Mucosa of descending colon (tissue), 3 donors: ENCODE measurements around the gene ACP7. TPM values are rescaled to one million over a fixed set of nuclear protein-coding genes. Genes with fewer than 3 reads are reported as not detected.
A peak's percentile ranks its signal among the peaks of the same experiment; 100 is the strongest.

Experiments
- ATAC-seq: fragments of 200-7000 bp; cut with Tn5 transposase; one replicate; pipeline ENCODE4 v1.9.1; 2020; ENCODE audit warnings: mild to moderate bottlenecking, moderate library complexity
- DNase-seq, 3 donors: peaks; one replicate each; pipeline ENCODE4 v3.0.0-alpha.2; 2020
- H3K36me3 ChIP-seq: fragments of 200-600 bp; one replicate; pipeline ENCODE4 v1.8.0; 2021; ENCODE audit warnings: low read depth, mild to moderate bottlenecking
- H3K4me1 ChIP-seq: fragments of 200-600 bp; one replicate; pipeline ENCODE4 v1.8.0; 2021; ENCODE audit warnings: low read depth, mild to moderate bottlenecking
- H3K4me3 ChIP-seq: fragments of 200-600 bp; one replicate; pipeline ENCODE4 v1.8.0; 2021; ENCODE audit warnings: mild to moderate bottlenecking
- H3K9me3 ChIP-seq: fragments of 200-600 bp; one replicate; pipeline ENCODE4 v1.8.0; 2021; ENCODE audit warnings: mild to moderate bottlenecking
- CTCF ChIP-seq: fragments of 200-600 bp; IDR thresholded peaks from one replicate; pipeline ENCODE4 v1.8.0; 2022; ENCODE audit warnings: antibody characterized with exemption, mild to moderate bottlenecking
- intact Hi-C, 2 donors: fragments of 100-400 bp; cut with DNase I in 1 of 2; cut with micrococcal nuclease in 1 of 2; formaldehyde crosslinking; loops; one replicate each; pipeline versions ENCODE4 v1.11.0 to v1.11.1; 2022; cut with DNase I, micrococcal nuclease
- total RNA-seq, 3 donors: library from RNA; stranded (reverse); fragmentation: NEBNext Ultra II Directional in 2 of 3; extraction: Animal tissue kit (Norgen Biotek cat#: 25700) in 2 of 3; gene quantifications; one replicate each; pipeline versions ENCODE4 v1.2.1 to v1.2.4, GENCODE V29; 2021 to 2023
- donor health status: DM: no; HTN: no; CAD: no; lungs with moderate emphysema.
- donor health status: DM: no; HTN: no; CAD: no.
- donor health status: DM: no; HTN: yes; CAD: no.

The ACP7 gene
- total RNA-seq, 3 donors from 2014 or later, result not detected

- Histone ChIP-seq H3K4me3 (no peak overlapping the region), H3K4me1 (peaks cover 28% of the 10 kb centered on the region), H3K36me3 (no peaks in the 10 kb centered on the region), H3K9me3 (no peaks in the 10 kb centered on the region)
- no peak for ATAC-seq
- TF ChIP-seq CTCF, result no peak
- no peak for DNase-seq
- intact Hi-C loops, result loop anchor here (5.0 kb wide), 2 partner anchors 64 to 204 kb away; no protein-coding TSS in a partner anchor
These were observed 39.0 kb downstream of the ACP7 start for GRCh38 chr19:39122934-39123731.

GRCh38 chr19:39124136-39124764 is 40.1 kb downstream of the ACP7 start:
- TF ChIP-seq CTCF, result no peak
- Histone ChIP-seq H3K9me3 (no peaks in the 10 kb centered on the region), H3K4me3 (no peak overlapping the region), H3K4me1 (peaks cover 38% of the 10 kb centered on the region), H3K36me3 (no peaks in the 10 kb centered on the region)
- intact Hi-C loops, result loop anchor here (5.0 kb wide), 2 partner anchors 63 to 203 kb away; no protein-coding TSS in a partner anchor
- no peak for DNase-seq
- ATAC-seq, result no peak

- Histone ChIP-seq H3K9me3 (no peaks in the 10 kb centered on the region), H3K4me3 (peak overlapping the region; percentile 75), H3K36me3 (no peaks in the 10 kb centered on the region), H3K4me1 (peaks cover 38% of the 10 kb centered on the region)
- intact Hi-C loops, result no loop called here
- TF ChIP-seq CTCF, result no peak
- ATAC-seq (no peak), DNase-seq (no peak)
These were observed 41.0 kb downstream of the ACP7 start for GRCh38 chr19:39125199-39125553.

- Histone ChIP-seq H3K4me1 (peaks cover 38% of the 10 kb centered on the region), H3K9me3 (no peaks in the 10 kb centered on the region), H3K36me3 (no peaks in the 10 kb centered on the region), H3K4me3 (peak within 1 kb of the TSS; percentile 75)
- intact Hi-C loops, result no loop called here
- peak; percentile 92 for ATAC-seq
- no peak for TF ChIP-seq CTCF
- peak; percentile 98 for DNase-seq
These were observed 41.6 kb downstream of the ACP7 start, which contains the start of gene PAK4 for GRCh38 chr19:39125554-39126311. TSS of gene PAK4 (plus strand) at chr19:39125786. CDS start at chr19:39169554, 43,768 bp downstream.

GRCh38 chr19:39126312-39127187 is 42.4 kb downstream of the ACP7 start:
- DNase-seq (peak; percentile 79 to 85 (median 84)), ATAC-seq (peak; percentile 80)
- TF ChIP-seq CTCF, result no peak
- Histone ChIP-seq H3K36me3 (no peaks in the 10 kb centered on the region), H3K9me3 (no peaks in the 10 kb centered on the region), H3K4me1 (peaks cover 46% of the 10 kb centered on the region), H3K4me3 (peak overlapping the region; percentile 75)
- intact Hi-C loops, result no loop called here
